GM18858 (cell line): ENCODE measurements around the gene EGLN1.
"Not testable (repeated sequence)": the region's sequence is repeated elsewhere in the genome, so short reads cannot be mapped to it uniquely, and the experiment has no call there.

ENCODE experiments used
- ATAC-seq: cut with Tn5 transposase; IDR thresholded peaks from one replicate; pipeline ENCODE4 v1.9.1; 2021; ENCODE audit not compliant: unreplicated experiment

The EGLN1 gene

GRCh38 chr1:231369282-231369681 is 52.8 kb downstream of the EGLN1 start:
- no peak for ATAC-seq

GRCh38 chr1:231364192-231364591 is 57.9 kb downstream of the EGLN1 start:
- ATAC-seq, result no peak

GRCh38 chr1:231363624-231364023 is 58.5 kb downstream of the EGLN1 start:
- no peak for ATAC-seq

GRCh38 chr1:231362325-231362724 is 59.8 kb downstream of the EGLN1 start:
- no peak for ATAC-seq

- ATAC-seq, result no peak
These were observed 63.0 kb downstream of the EGLN1 start for GRCh38 chr1:231359113-231359512.

GRCh38 chr1:231357831-231358354 is 64.2 kb downstream of the EGLN1 start:
- ATAC-seq, result peak; percentile 66

GRCh38 chr1:231357187-231357772 is 64.8 kb downstream of the EGLN1 start:
- ATAC-seq, result no peak

- no peak for ATAC-seq
These were observed 66.9 kb downstream of the EGLN1 start for GRCh38 chr1:231355171-231355570.

GRCh38 chr1:231354330-231355020 is 67.6 kb downstream of the EGLN1 start:
- no peak for ATAC-seq

- no peak for ATAC-seq
These were observed 69.0 kb downstream of the EGLN1 start for GRCh38 chr1:231353086-231353485.

- ATAC-seq, result no peak
These were observed 70.3 kb downstream of the EGLN1 start for GRCh38 chr1:231351816-231352215.

GRCh38 chr1:231348856-231349255 is 73.2 kb downstream of the EGLN1 start:
- ATAC-seq, result not testable (repeated sequence)

GRCh38 chr1:231348442-231348841 is 73.6 kb downstream of the EGLN1 start:
- ATAC-seq, result no peak

GRCh38 chr1:231347961-231348360 is 74.1 kb downstream of the EGLN1 start:
- ATAC-seq, result no peak

GRCh38 chr1:231340328-231341013 is 81.6 kb downstream of the EGLN1 start:
- no peak for ATAC-seq

- ATAC-seq, result no peak
These were observed 83.6 kb downstream of the EGLN1 start, which contains the start of gene SPRTN for GRCh38 chr1:231338270-231339128. SPRTN (plus strand) TSS chr1:231338293; CDS start chr1:231338384, 91 bp downstream.

- ATAC-seq, result peak; percentile 58
These were observed 84.4 kb downstream of the EGLN1 start, which contains the start of gene EXOC8 for GRCh38 chr1:231337472-231338269. EXOC8 (minus strand) TSS chr1:231337852; CDS start chr1:231337745, 107 bp downstream.

GRCh38 chr1:231337043-231337471 is 85.0 kb downstream of the EGLN1 start:
- ATAC-seq, result no peak

GRCh38 chr1:231335663-231336602 is 86.2 kb downstream of the EGLN1 start:
- ATAC-seq, result no peak
